H1 (cell line): ENCODE results near the gene ARHGEF2. TPM values are rescaled to one million over a fixed set of nuclear protein-coding genes. Genes with fewer than 3 reads are reported as not detected.

ENCODE experiments used
- CTCF ChIA-PET: fragments of 300-600 bp; sonication (Branson Sonifier 250); formaldehyde crosslinking; loops from one replicate; lab custom pipeline; 2021; ENCODE audit not compliant: partially characterized antibody; lab: Charles Lee
- POLR2A ChIA-PET: fragments of 300-600 bp; sonication (Branson Sonifier 250); formaldehyde crosslinking; loops from one replicate; lab custom pipeline; 2021; ENCODE audit warnings: inconsistent platforms; ENCODE audit not compliant: partially characterized antibody; lab: Charles Lee
- DNase-seq, 2 experiments: peaks; one replicate each; pipeline versions ENCODE4 v3.0.0 to v3.0.0-alpha.2; 2010 to 2022; ENCODE audit warnings: low spot score in 2 of 2, low read depth in 1 of 2, mixed read lengths in 1 of 2
- FAIRE-seq: peaks from 2 replicates; lab custom pipeline; 2011; peaks lifted over from hg19 to GRCh38; lab: Jason Lieb, UNC
- H2AFZ ChIP-seq: 2 replicates; pipeline ENCODE4 v1.8.1; 2012; ENCODE audit warnings: low read length, inconsistent platforms
- H2AK5ac ChIP-seq: 2 replicates; pipeline ENCODE4 v1.6.1; 2013; ENCODE audit warnings: low read depth, low read length
- H2BK120ac ChIP-seq: replicated peaks from 2 replicates; pipeline ENCODE3; 2013; ENCODE audit warnings: low read depth, low read length, inconsistent platforms
- H2BK12ac ChIP-seq: 2 replicates; pipeline ENCODE4 v1.6.1; 2013; ENCODE audit warnings: low read depth, low read length
- H2BK15ac ChIP-seq: 2 replicates; pipeline ENCODE4 v1.6.1; 2013; ENCODE audit warnings: low read length
- H2BK20ac ChIP-seq: 2 replicates; pipeline ENCODE4 v1.6.1; 2013; ENCODE audit warnings: low read length
- H2BK5ac ChIP-seq: 2 replicates; pipeline ENCODE4 v1.6.1; 2013; ENCODE audit warnings: low read depth, low read length
- H3K14ac ChIP-seq: 2 replicates; pipeline ENCODE4 v1.6.1; 2013; ENCODE audit warnings: inconsistent platforms; ENCODE audit not compliant: insufficient read length
- H3K18ac ChIP-seq: 2 replicates; pipeline ENCODE4 v1.6.1; 2013; ENCODE audit warnings: low read length; ENCODE audit errors: extremely low read depth
- H3K23ac ChIP-seq: 2 replicates; pipeline ENCODE4 v1.6.1; 2013; ENCODE audit warnings: inconsistent platforms; ENCODE audit not compliant: insufficient read length
- H3K23me2 ChIP-seq: 2 replicates; pipeline ENCODE4 v1.6.1; 2013; ENCODE audit warnings: low read depth, low read length
- H3K27ac ChIP-seq: 2 replicates; pipeline ENCODE4 v1.6.1; 2011; ENCODE audit warnings: low read depth, low read length, inconsistent platforms
- H3K27me3 ChIP-seq, 4 experiments: replicated peaks in 1 of 4; 1 replicate in 1 of 4; 2 replicates in 3 of 4; pipeline versions ENCODE4 v1.6.1 to v1.8.1; 2011 to 2013; ENCODE audit warnings: low read length in 3 of 4, mild to moderate bottlenecking in 3 of 4, inconsistent platforms in 2 of 4, mixed read lengths in 2 of 4, moderate library complexity in 1 of 4; ENCODE audit not compliant: control insufficient read depth in 3 of 4, insufficient read depth in 3 of 4; ENCODE audit errors: extremely low read depth in 1 of 4
- H3K36me3 ChIP-seq, 4 experiments: 2 replicates each; pipeline versions ENCODE4 v1.6.1 to v1.8.1; 2011 to 2013; ENCODE audit warnings: mild to moderate bottlenecking in 4 of 4, low read length in 3 of 4, moderate library complexity in 2 of 4, control low read depth in 1 of 4, inconsistent platforms in 1 of 4; ENCODE audit not compliant: insufficient read depth in 4 of 4, control insufficient read depth in 2 of 4
- H3K4ac ChIP-seq: replicated peaks from 2 replicates; pipeline ENCODE3; 2013; ENCODE audit warnings: low read length, low read depth, mixed read lengths, inconsistent platforms; ENCODE audit not compliant: insufficient read length
- H3K4me1 ChIP-seq, 4 experiments: replicated peaks in 1 of 4; 1 replicate in 1 of 4; 2 replicates in 3 of 4; pipeline versions ENCODE4 v1.6.1 to v1.8.1; 2011 to 2013; ENCODE audit warnings: low read length in 3 of 4, inconsistent platforms in 2 of 4, mixed read lengths in 1 of 4; ENCODE audit not compliant: insufficient read depth in 4 of 4, control insufficient read depth in 3 of 4
- H3K4me2 ChIP-seq, 2 experiments: 2 replicates each; pipeline versions ENCODE4 v1.6.1 to v1.8.1; 2011 to 2013; ENCODE audit warnings: low read depth in 2 of 2, low read length in 2 of 2, control low read depth in 1 of 2, inconsistent platforms in 1 of 2, mild to moderate bottlenecking in 1 of 2; ENCODE audit not compliant: insufficient read depth in 1 of 2
- H3K4me3 ChIP-seq, 4 experiments: fragments of 200-600, 300-600 bp in 1 of 4; sonication (generic), shearing (Covaris generic), sonication (Bioruptor Twin) in 1 of 4; 2 replicates each; pipeline versions ENCODE4 v1.5.1 to v1.8.1; 2011 to 2016; ENCODE audit warnings: low read length in 4 of 4, low read depth in 3 of 4, control low read depth in 2 of 4, inconsistent platforms in 2 of 4, mild to moderate bottlenecking in 2 of 4, mixed read lengths in 1 of 4, moderate library complexity in 1 of 4; ENCODE audit not compliant: insufficient read depth in 2 of 4; ENCODE audit errors: extremely low read depth in 1 of 4
- H3K56ac ChIP-seq: replicated peaks from 2 replicates; pipeline ENCODE3; 2013; ENCODE audit warnings: low read depth, mild to moderate bottlenecking, mixed read lengths, low read length, inconsistent platforms; ENCODE audit not compliant: insufficient read length
- H3K79me1 ChIP-seq: 2 replicates; pipeline ENCODE4 v1.6.1; 2013; ENCODE audit warnings: low read depth, low read length, control low read depth
- H3K79me2 ChIP-seq, 2 experiments: 2 replicates each; pipeline versions ENCODE4 v1.6.1 to v1.8.1; 2012 to 2013; ENCODE audit warnings: low read length in 2 of 2, mild to moderate bottlenecking in 2 of 2, inconsistent platforms in 1 of 2; ENCODE audit not compliant: insufficient read depth in 2 of 2, control insufficient read depth in 1 of 2
- H3K9ac ChIP-seq, 4 experiments: replicated peaks in 1 of 4; 1 replicate in 1 of 4; 2 replicates in 3 of 4; pipeline versions ENCODE4 v1.6.1 to v1.8.1; 2011 to 2013; ENCODE audit warnings: low read depth in 3 of 4, low read length in 3 of 4, control low read depth in 2 of 4, mild to moderate bottlenecking in 2 of 4, moderate library complexity in 2 of 4, inconsistent platforms in 1 of 4; ENCODE audit errors: extremely low read depth in 1 of 4
- H3K9me3 ChIP-seq, 2 experiments: 2 replicates each; pipeline versions ENCODE4 v1.6.1 to v1.8.1; 2012 to 2013; ENCODE audit warnings: mild to moderate bottlenecking in 2 of 2, moderate library complexity in 2 of 2, control low read depth in 1 of 2, inconsistent platforms in 1 of 2, low read depth in 1 of 2, low read length in 1 of 2, mixed read lengths in 1 of 2; ENCODE audit not compliant: insufficient read depth in 2 of 2
- H4K20me1 ChIP-seq, 2 experiments: replicated peaks in 1 of 2; 2 replicates each; pipeline versions ENCODE3 to v1.8.1; 2011 to 2013; ENCODE audit warnings: inconsistent platforms in 2 of 2, low read length in 2 of 2, mild to moderate bottlenecking in 1 of 2; ENCODE audit not compliant: insufficient read depth in 2 of 2, control insufficient read depth in 1 of 2
- H4K5ac ChIP-seq: 2 replicates; pipeline ENCODE4 v1.6.1; 2013; ENCODE audit warnings: low read length, low read depth, mixed read lengths, inconsistent platforms; ENCODE audit not compliant: insufficient read length
- H4K8ac ChIP-seq: 2 replicates; pipeline ENCODE4 v1.8.0; 2013; ENCODE audit warnings: mild to moderate bottlenecking, moderate library complexity, low read length, inconsistent platforms; ENCODE audit not compliant: insufficient read depth; ENCODE audit errors: extremely low read depth
- H4K91ac ChIP-seq: replicated peaks from 2 replicates; pipeline ENCODE3; 2013; ENCODE audit warnings: low read length, mixed read lengths, inconsistent platforms; ENCODE audit not compliant: insufficient read length
- CEBPB ChIP-seq: IDR thresholded peaks from 2 replicates; pipeline ENCODE4 v1.6.1; 2012; ENCODE audit warnings: low read depth, low read length
- WGBS, 2 experiments: shearing (Covaris generic) in 1 of 2; methylation state at CpG; one replicate each; pipeline versions ENCODE4 v1.1.6 to v1.1.7; 2013 to 2015; ENCODE audit warnings: low lambda C conversion rate in 2 of 2, mixed read lengths in 2 of 2, inconsistent platforms in 1 of 2, low coverage in 1 of 2, missing lambda C conversion rate in 1 of 2; ENCODE audit not compliant: insufficient replicate concordance in 2 of 2, insufficient coverage in 1 of 2, insufficient read length in 1 of 2; ENCODE audit errors: extremely low coverage in 1 of 2, missing lambda C conversion rate in 1 of 2; 5-methylcytosine and 5-hydroxymethylcytosine counted together
- polyA plus RNA-seq, 7 experiments: library from polyadenylated mRNA; depleted of rRNA in 3 of 7; stranded (reverse) in 5 of 7; unstranded in 2 of 7; fragments of >200 nt in 5 of 7; fragments of 200-250 nt in 2 of 7; gene quantifications; 1 replicate in 5 of 7; 2 replicates in 1 of 7; 4 replicates in 1 of 7; pipeline versions ENCODE4 v1.2.1 to v1.2.3, GENCODE V29; 2011 to 2013; ENCODE audit warnings: missing spikeins in 2 of 7, mixed read lengths in 2 of 7
- total RNA-seq: library from RNA; stranded (reverse); fragmentation: NEBNext Ultra II Directional; extraction: Animal tissue kit (Norgen Biotek cat#: 25700); gene quantifications from 2 replicates; pipeline ENCODE4 v1.2.1, GENCODE V29; 2021
- TF ChIP-seq, protein P1 (sequence below): IDR thresholded peaks from 2 replicates; pipeline ENCODE4 v1.6.1; 2012; ENCODE audit warnings: inconsistent platforms

The ARHGEF2 gene
- total and polyA plus RNA-seq, 2 of the 8 experiments (the other 6 are each of a cell fraction or from before 2014, with no cell fraction given), result 42.7 to 80.5 TPM

DNA sequence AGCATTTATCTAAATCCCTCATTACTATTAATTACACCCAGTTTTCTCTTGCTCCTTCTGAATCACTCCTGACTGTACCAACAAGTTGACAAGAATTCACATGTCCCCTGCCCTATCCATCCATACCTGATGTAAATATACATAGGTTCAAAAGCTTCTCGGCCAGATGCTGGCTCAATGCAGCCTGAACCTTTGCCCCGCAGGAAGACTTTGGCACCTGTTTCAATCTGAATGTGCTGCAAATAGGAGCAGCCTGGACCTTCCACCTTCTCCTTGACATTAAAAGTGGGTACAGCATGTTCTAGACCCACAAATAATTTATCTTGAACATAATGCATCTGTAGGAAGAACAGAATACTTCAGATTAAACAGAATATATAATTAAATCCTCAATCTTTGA lies 52.8 kb downstream of the ARHGEF2 start:
- FAIRE-seq, result no peak
- H3K9ac ChIP-seq, result no peak overlapping the region
- peaks cover 1 to 17% of the 10 kb centered on the region in 2 experiments for H4K20me1 ChIP-seq
- H4K91ac ChIP-seq, result no peak overlapping the region
- H3K36me3 ChIP-seq, result peaks cover 56 to 99% (median 84%) of the 10 kb centered on the region in 4 experiments
- H2AFZ ChIP-seq, result no peak overlapping the region
- H2BK120ac ChIP-seq, result no peak overlapping the region
- H3K23me2 ChIP-seq, result no peaks in the 10 kb centered on the region; the same call in 1 of the 2 replicates
- no peak overlapping the region for H4K5ac ChIP-seq
- no peaks in the 10 kb centered on the region for H3K27me3 ChIP-seq
- H2AK5ac ChIP-seq, result no peak overlapping the region
- no peak overlapping the region for H3K4me2 ChIP-seq
- no peak overlapping the region for H3K18ac ChIP-seq
- no peak overlapping the region for H3K14ac ChIP-seq
- no peak overlapping the region for H3K27ac ChIP-seq
- no peak overlapping the region for H2BK12ac ChIP-seq
- H2BK15ac ChIP-seq, result no peak overlapping the region
- no peak for DNase-seq
- H3K79me2 ChIP-seq, result peaks cover 0 to 14% of the 10 kb centered on the region in 2 experiments; a peak in 2 of 4 replicates
- POLR2A ChIA-PET, result interaction anchor here (0.7 to 9.2 kb wide), 3 partner anchors 9 to 19 kb away, joined by 3 to 60 read pairs (median 5); partner anchors contain the start of gene KHDC4
- no peak overlapping the region for H2BK5ac ChIP-seq
- no peak overlapping the region for H4K8ac ChIP-seq
- no peaks in the 10 kb centered on the region; the same call in 1 of the 2 replicates for H3K79me1 ChIP-seq
- no peaks in the 10 kb centered on the region for H3K9me3 ChIP-seq
- H3K4me3 ChIP-seq, result no peak overlapping the region
- WGBS, 2 experiments, result 97% methylated on average over 2 of the region's 2 CpGs; no CpG with 5 or more reads in 1 of the 2 experiments
- no peak overlapping the region for H2BK20ac ChIP-seq
- H3K23ac ChIP-seq, result no peak overlapping the region
- H3K4ac ChIP-seq, result no peak overlapping the region
- CTCF ChIA-PET, result interaction anchor here (0.7 to 0.9 kb wide), 2 partner anchors 41 to 94 kb away, joined by 3 read pairs; no protein-coding TSS in a partner anchor
- H3K4me1 ChIP-seq, result no peaks in the 10 kb centered on the region
- H3K56ac ChIP-seq, result no peak overlapping the region
- TF ChIP-seq, protein P1, sequence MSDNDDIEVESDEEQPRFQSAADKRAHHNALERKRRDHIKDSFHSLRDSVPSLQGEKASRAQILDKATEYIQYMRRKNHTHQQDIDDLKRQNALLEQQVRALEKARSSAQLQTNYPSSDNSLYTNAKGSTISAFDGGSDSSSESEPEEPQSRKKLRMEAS, result no peak
- no peak for TF ChIP-seq CEBPB
